H9 (cell line): ENCODE results near the gene SUFU. TPM values are rescaled to one million over a fixed set of nuclear protein-coding genes. Genes with fewer than 3 reads are reported as not detected.

Source experiments
- DNase-seq: peaks from one replicate; pipeline ENCODE4 v3.0.0-alpha.2; 2017
- H2AFZ ChIP-seq: one replicate; pipeline ENCODE4 v1.6.1; 2013; ENCODE audit warnings: mild to moderate bottlenecking, low read length, control low read depth, moderate library complexity
- H2AK5ac ChIP-seq: 2 replicates; pipeline ENCODE4 v1.6.1; 2013; ENCODE audit warnings: low read length, control low read depth, mixed read lengths; ENCODE audit not compliant: insufficient read length
- H2BK120ac ChIP-seq: one replicate; pipeline ENCODE4 v1.6.1; 2013; ENCODE audit warnings: low read depth, mild to moderate bottlenecking, low read length, control low read depth, inconsistent platforms; ENCODE audit not compliant: poor library complexity, severe bottlenecking
- H2BK12ac ChIP-seq: 2 replicates; pipeline ENCODE4 v1.6.1; 2013; ENCODE audit warnings: low read length, control low read depth, mixed read lengths, low read depth; ENCODE audit not compliant: insufficient read length
- H2BK15ac ChIP-seq: 2 replicates; pipeline ENCODE4 v1.6.1; 2013; ENCODE audit warnings: low read depth, low read length, control low read depth
- H2BK20ac ChIP-seq: one replicate; pipeline ENCODE4 v1.6.1; 2013; ENCODE audit warnings: low read depth, mild to moderate bottlenecking, low read length, control low read depth, inconsistent platforms; ENCODE audit not compliant: poor library complexity, severe bottlenecking
- H2BK5ac ChIP-seq: 2 replicates; pipeline ENCODE4 v1.6.1; 2013; ENCODE audit warnings: low read length, control low read depth, mixed read lengths; ENCODE audit not compliant: insufficient read length
- H3K14ac ChIP-seq: 2 replicates; pipeline ENCODE4 v1.6.1; 2013; ENCODE audit warnings: low read length, control low read depth; ENCODE audit not compliant: insufficient read depth
- H3K18ac ChIP-seq: 2 replicates; pipeline ENCODE4 v1.6.1; 2013; ENCODE audit warnings: low read depth, mild to moderate bottlenecking, mixed read lengths, low read length, control low read depth; ENCODE audit not compliant: insufficient read length
- H3K23ac ChIP-seq: 2 replicates; pipeline ENCODE4 v1.6.1; 2013; ENCODE audit warnings: low read length, control low read depth, mixed read lengths, low read depth; ENCODE audit not compliant: insufficient read length
- H3K23me2 ChIP-seq: 2 replicates; pipeline ENCODE4 v1.6.1; 2013; ENCODE audit warnings: low read depth, mild to moderate bottlenecking, mixed read lengths, low read length, control low read depth; ENCODE audit not compliant: insufficient read length, poor library complexity, severe bottlenecking
- H3K27ac ChIP-seq: 2 replicates; pipeline ENCODE4 v1.5.1; 2013; ENCODE audit warnings: low read length, control low read depth, mixed read lengths, low read depth; ENCODE audit not compliant: insufficient read length
- H3K27me3 ChIP-seq: 2 replicates; pipeline ENCODE4 v1.6.1; 2013; ENCODE audit warnings: low read length, control low read depth, inconsistent platforms; ENCODE audit not compliant: insufficient read depth
- H3K4ac ChIP-seq: 2 replicates; pipeline ENCODE4 v1.6.1; 2013; ENCODE audit warnings: low read depth, mild to moderate bottlenecking, control low read depth, inconsistent platforms, low read length, moderate library complexity
- H3K4me1 ChIP-seq: 2 replicates; pipeline ENCODE4 v1.6.1; 2013; ENCODE audit warnings: low read length, control low read depth, inconsistent platforms; ENCODE audit not compliant: insufficient read depth
- H3K4me2 ChIP-seq: 2 replicates; pipeline ENCODE4 v1.6.1; 2013; ENCODE audit warnings: low read length, control low read depth, mixed read lengths; ENCODE audit not compliant: insufficient read length, insufficient read depth
- H3K56ac ChIP-seq: 2 replicates; pipeline ENCODE4 v1.6.1; 2013; ENCODE audit warnings: low read depth, mild to moderate bottlenecking, mixed read lengths, low read length, control low read depth; ENCODE audit not compliant: insufficient read length
- H3K79me1 ChIP-seq: 2 replicates; pipeline ENCODE4 v1.6.1; 2013; ENCODE audit warnings: low read depth, mild to moderate bottlenecking, moderate library complexity, low read length, control low read depth, inconsistent platforms; ENCODE audit not compliant: insufficient read depth, poor library complexity, severe bottlenecking
- H3K79me2 ChIP-seq: 2 replicates; pipeline ENCODE4 v1.6.1; 2013; ENCODE audit warnings: low read length, control low read depth, inconsistent platforms; ENCODE audit not compliant: insufficient read depth
- H3K9ac ChIP-seq: 2 replicates; pipeline ENCODE4 v1.6.1; 2013; ENCODE audit warnings: low read length, control low read depth, mixed read lengths; ENCODE audit not compliant: insufficient read length; ENCODE audit errors: extremely low read depth
- H3K9me3 ChIP-seq: one replicate; pipeline ENCODE4 v1.6.1; 2013; ENCODE audit warnings: low read depth, low read length, inconsistent platforms; ENCODE audit not compliant: control insufficient read depth
- H3T11ph ChIP-seq: one replicate; pipeline ENCODE4 v1.6.1; 2013; ENCODE audit warnings: mild to moderate bottlenecking, low read length, control low read depth, inconsistent platforms
- H4K20me1 ChIP-seq: one replicate; pipeline ENCODE4 v1.6.1; 2013; ENCODE audit not compliant: control insufficient read depth, insufficient read length, insufficient read depth
- H4K5ac ChIP-seq: 2 replicates; pipeline ENCODE4 v1.6.1; 2013; ENCODE audit warnings: low read depth, mild to moderate bottlenecking, mixed read lengths, low read length, control low read depth; ENCODE audit not compliant: insufficient read length
- H4K8ac ChIP-seq: replicated peaks from 2 replicates; pipeline ENCODE4 v1.6.1; 2013; ENCODE audit warnings: low read length, control low read depth, mixed read lengths, low read depth; ENCODE audit not compliant: insufficient read length
- H4K91ac ChIP-seq: 2 replicates; pipeline ENCODE4 v1.6.1; 2013; ENCODE audit warnings: low read depth, mild to moderate bottlenecking, moderate library complexity, mixed read lengths, low read length, control low read depth; ENCODE audit not compliant: insufficient read length
- H3K27ac Mint-ChIP-seq, 3 experiments: 2 replicates in 2 of 3; 3 replicates in 1 of 3; pipeline ENCODE4 v1.8.0; 2020 to 2021; ENCODE audit warnings: mixed read lengths in 3 of 3, mild to moderate bottlenecking in 1 of 3, moderate library complexity in 1 of 3
- H3K27me3 Mint-ChIP-seq: 2 replicates; pipeline ENCODE4 v1.8.0; 2021; ENCODE audit warnings: low read depth, mild to moderate bottlenecking, moderate library complexity, mixed read lengths
- H3K36me3 Mint-ChIP-seq, 3 experiments: 2 replicates in 2 of 3; 3 replicates in 1 of 3; pipeline ENCODE4 v1.8.0; 2020 to 2021; ENCODE audit warnings: low read depth in 3 of 3, mixed read lengths in 3 of 3; ENCODE audit not compliant: insufficient read depth in 1 of 3
- H3K4me1 Mint-ChIP-seq, 2 experiments: 2 replicates each; pipeline ENCODE4 v1.8.0; 2020; ENCODE audit warnings: mixed read lengths in 2 of 2
- H3K4me3 Mint-ChIP-seq, 2 experiments: 2 replicates in 1 of 2; 3 replicates in 1 of 2; pipeline ENCODE4 v1.8.0; 2020 to 2021; ENCODE audit warnings: mild to moderate bottlenecking in 2 of 2, mixed read lengths in 2 of 2, moderate library complexity in 1 of 2
- H3K9me3 Mint-ChIP-seq, 2 experiments: 2 replicates in 1 of 2; 3 replicates in 1 of 2; pipeline ENCODE4 v1.8.0; 2020; ENCODE audit warnings: mild to moderate bottlenecking in 2 of 2, mixed read lengths in 2 of 2, moderate library complexity in 1 of 2
- WGBS: extraction: QIAGEN DNeasy Blood & Tissue Kit; methylation state at CpG from one replicate; pipeline ENCODE4 v1.1.7; 2013; ENCODE audit warnings: missing lambda C conversion rate, low lambda C conversion rate, mixed read lengths; ENCODE audit not compliant: insufficient read length; ENCODE audit errors: extremely low coverage; 5-methylcytosine and 5-hydroxymethylcytosine counted together
- total RNA-seq: library from RNA; stranded (reverse); gene quantifications from 2 replicates; pipeline ENCODE4 v1.2.1, GENCODE V29; 2021
- TF ChIP-seq, protein P1 (sequence below): fragments of 200-600 bp; sonication (generic); conservative IDR thresholded peaks from 3 replicates; pipeline ENCODE4 v1.8.0; 2021; ENCODE audit warnings: antibody characterized with exemption, mild to moderate bottlenecking

The SUFU gene
- total RNA-seq, 1 experiment from 2014 or later: 9.5 TPM

DNA sequence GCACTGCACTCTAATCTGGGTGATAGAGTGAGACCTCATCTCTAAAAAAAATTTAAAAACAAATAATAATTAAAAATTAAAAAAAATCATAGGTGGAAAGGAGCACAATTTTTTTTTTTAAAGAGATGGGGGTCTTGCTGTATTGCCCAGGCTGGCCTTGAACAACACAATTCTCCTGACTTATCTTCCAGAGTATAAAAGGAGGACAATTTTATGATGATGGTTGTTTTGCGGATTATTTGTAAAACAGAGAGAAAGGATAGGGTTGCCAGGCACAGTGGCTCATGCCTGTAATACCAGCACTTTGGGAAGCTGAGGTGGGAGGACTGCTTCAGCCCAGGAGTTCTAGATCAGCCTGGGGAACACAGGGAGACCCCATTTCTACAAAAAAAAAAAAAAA is 6.2 kb upstream of the SUFU start:
- no peaks in the 10 kb centered on the region for H3K9me3 Mint-ChIP-seq
- DNase-seq: no peak
- no peak overlapping the region for H3K27ac Mint-ChIP-seq

More for the DNA sequence above, 6.2 kb upstream of the SUFU start:
- Histone ChIP-seq H3K23ac (no peak overlapping the region), H2AK5ac (no peak overlapping the region), H4K8ac (no peak overlapping the region), H3K9ac (no peak overlapping the region), H3K4ac (no peak overlapping the region), H3K56ac (no peak overlapping the region), H2BK15ac (no peak overlapping the region), H3K27ac (no peak overlapping the region), H2BK120ac (no peak overlapping the region), H3K23me2 (peaks cover 3% of the 10 kb centered on the region), H3K14ac (no peak overlapping the region), H3K79me2 (peaks cover 3% of the 10 kb centered on the region; the same call in 1 of the 2 replicates), H2AFZ (no peak overlapping the region), H3K79me1 (peaks cover 11% of the 10 kb centered on the region), H2BK5ac (no peak overlapping the region), H3K18ac (no peak overlapping the region), H2BK12ac (no peak overlapping the region), H4K5ac (no peak overlapping the region), H3T11ph (no peak overlapping the region), H3K9me3 (no peaks in the 10 kb centered on the region), H3K4me2 (no peak overlapping the region), H4K20me1 (no peaks in the 10 kb centered on the region), H3K4me1 (no peaks in the 10 kb centered on the region), H4K91ac (no peak overlapping the region), H3K27me3 (no peaks in the 10 kb centered on the region), H2BK20ac (no peak overlapping the region)
- Mint-ChIP-seq H3K27me3 (no peaks in the 10 kb centered on the region), H3K4me1 (no peaks in the 10 kb centered on the region; a peak in 1 of 4 replicates), H3K36me3 (peaks cover 0 to 7% (median 0%) of the 10 kb centered on the region in 3 experiments; a peak in 2 of 7 replicates), H3K4me3 (no peak overlapping the region; a peak in 1 of 5 replicates)
- TF ChIP-seq, protein P1, sequence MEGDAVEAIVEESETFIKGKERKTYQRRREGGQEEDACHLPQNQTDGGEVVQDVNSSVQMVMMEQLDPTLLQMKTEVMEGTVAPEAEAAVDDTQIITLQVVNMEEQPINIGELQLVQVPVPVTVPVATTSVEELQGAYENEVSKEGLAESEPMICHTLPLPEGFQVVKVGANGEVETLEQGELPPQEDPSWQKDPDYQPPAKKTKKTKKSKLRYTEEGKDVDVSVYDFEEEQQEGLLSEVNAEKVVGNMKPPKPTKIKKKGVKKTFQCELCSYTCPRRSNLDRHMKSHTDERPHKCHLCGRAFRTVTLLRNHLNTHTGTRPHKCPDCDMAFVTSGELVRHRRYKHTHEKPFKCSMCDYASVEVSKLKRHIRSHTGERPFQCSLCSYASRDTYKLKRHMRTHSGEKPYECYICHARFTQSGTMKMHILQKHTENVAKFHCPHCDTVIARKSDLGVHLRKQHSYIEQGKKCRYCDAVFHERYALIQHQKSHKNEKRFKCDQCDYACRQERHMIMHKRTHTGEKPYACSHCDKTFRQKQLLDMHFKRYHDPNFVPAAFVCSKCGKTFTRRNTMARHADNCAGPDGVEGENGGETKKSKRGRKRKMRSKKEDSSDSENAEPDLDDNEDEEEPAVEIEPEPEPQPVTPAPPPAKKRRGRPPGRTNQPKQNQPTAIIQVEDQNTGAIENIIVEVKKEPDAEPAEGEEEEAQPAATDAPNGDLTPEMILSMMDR: no peak
- no CpG with 5 or more reads among the region's 1 CpG for WGBS
